GM23248 (cell line): Measurements from ENCODE around the gene SEL1L. TPM values are rescaled to one million over a fixed set of nuclear protein-coding genes. Genes with fewer than 3 reads are reported as not detected.

Source experiments
- DNase-seq: peaks from one replicate; pipeline ENCODE4 v3.0.0-alpha.2; 2015
- H2AFZ ChIP-seq: fragments of 200-600 bp; sonication (generic); 2 replicates; pipeline ENCODE4 v1.6.1; 2016; ENCODE audit warnings: antibody characterized with exemption
- H3F3A ChIP-seq: fragments of 200-600 bp; sonication (generic); 2 replicates; pipeline ENCODE4 v1.6.1; 2016; ENCODE audit warnings: mild to moderate bottlenecking, antibody characterized with exemption, mixed run types; ENCODE audit not compliant: insufficient read depth
- H3K27ac ChIP-seq: fragments of 200-600 bp; sonication (generic); 2 replicates; pipeline ENCODE4 v1.5.1; 2016; ENCODE audit warnings: mild to moderate bottlenecking
- H3K27me3 ChIP-seq: fragments of 200-600 bp; sonication (generic); replicated peaks from 2 replicates; pipeline ENCODE4 v1.6.1; 2016; ENCODE audit warnings: mild to moderate bottlenecking; ENCODE audit not compliant: insufficient read depth
- H3K36me3 ChIP-seq: fragments of 200-600 bp; sonication (generic); 2 replicates; pipeline ENCODE4 v1.6.1; 2016; ENCODE audit warnings: low read depth, mild to moderate bottlenecking
- H3K4me1 ChIP-seq: fragments of 200-600 bp; sonication (generic); 2 replicates; pipeline ENCODE4 v1.6.1; 2016; ENCODE audit warnings: mild to moderate bottlenecking; ENCODE audit not compliant: insufficient read depth
- H3K4me2 ChIP-seq: fragments of 200-600 bp; sonication (generic); one replicate; pipeline ENCODE4 v1.6.1; 2016; ENCODE audit warnings: mild to moderate bottlenecking; ENCODE audit not compliant: unreplicated experiment
- H3K4me3 ChIP-seq: fragments of 200-600 bp; sonication (generic); 2 replicates; pipeline ENCODE4 v1.5.1; 2016; ENCODE audit warnings: mild to moderate bottlenecking
- H3K79me2 ChIP-seq: fragments of 200-600 bp; sonication (generic); 2 replicates; pipeline ENCODE4 v1.6.1; 2016; ENCODE audit warnings: mild to moderate bottlenecking; ENCODE audit not compliant: insufficient read depth
- H3K9ac ChIP-seq: fragments of 200-600 bp; sonication (generic); 2 replicates; pipeline ENCODE4 v1.6.1; 2016; ENCODE audit warnings: mild to moderate bottlenecking
- H3K9me2 ChIP-seq: fragments of 200-600 bp; sonication (generic); 2 replicates; pipeline ENCODE4 v1.6.1; 2016; ENCODE audit warnings: mixed run types, mild to moderate bottlenecking, moderate library complexity; ENCODE audit not compliant: insufficient read depth
- H3K9me3 ChIP-seq: fragments of 200-600 bp; sonication (generic); one replicate; pipeline ENCODE4 v1.6.1; 2017; ENCODE audit warnings: low read depth
- H4K20me1 ChIP-seq: fragments of 200-600 bp; sonication (generic); 2 replicates; pipeline ENCODE4 v1.6.0; 2016; ENCODE audit not compliant: insufficient read depth
- EZH2 ChIP-seq: fragments of 200-600 bp; sonication (generic); IDR thresholded peaks from 2 replicates; pipeline ENCODE4 v1.6.1; 2018; ENCODE audit warnings: antibody characterized with exemption, mild to moderate bottlenecking; ENCODE audit not compliant: insufficient read depth, poor library complexity, severe bottlenecking
- EZH2phosphoT487 ChIP-seq: fragments of 200-600 bp; sonication (generic); IDR thresholded peaks from 2 replicates; pipeline ENCODE4 v1.6.1; 2018; ENCODE audit warnings: antibody characterized with exemption, moderate library complexity, mild to moderate bottlenecking, low read depth; ENCODE audit not compliant: insufficient read depth
- WGBS, 2 experiments: methylation state at CpG; one replicate each; pipeline ENCODE4 v1.1.6; 2015 to 2017; ENCODE audit warnings: low lambda C conversion rate in 2 of 2, low coverage in 1 of 2; ENCODE audit errors: missing lambda C conversion rate in 2 of 2; 5-methylcytosine and 5-hydroxymethylcytosine counted together
- in situ Hi-C: fragments of 300-500 bp; cut with MboI; formaldehyde crosslinking; loops from 2 replicates; pipeline ENCODE4 v1.15.0; 2020
- polyA plus RNA-seq: library from polyadenylated mRNA; unstranded; fragments of >200 nt; fragmentation: Nextera tagmentation; extraction: Ambion mirVana; gene quantifications from 2 replicates; pipeline ENCODE4 v1.2.1, GENCODE V29; 2016
- total RNA-seq: library from RNA; depleted of rRNA; stranded (reverse); fragments of >200 nt; shearing (Covaris generic); gene quantifications from 2 replicates; pipeline ENCODE4 v1.2.3, GENCODE V29; 2014

Gene SEL1L
- total and polyA plus RNA-seq, 2 experiments from 2014 or later = 49.4 to 69.2 TPM

GRCh38 chr14:81511111-81511904 lies 22.3 kb downstream of the SEL1L start:
- Histone ChIP-seq H3K36me3 (no peaks in the 10 kb centered on the region), H3K4me2 (no peak overlapping the region), H3K9ac (no peak overlapping the region), H3K79me2 (peaks cover 58% of the 10 kb centered on the region), H3K9me2 (no peaks in the 10 kb centered on the region), H3K27ac (no peak overlapping the region), H4K20me1 (no peaks in the 10 kb centered on the region), H3K27me3 (no peaks in the 10 kb centered on the region), H2AFZ (no peak overlapping the region), H3K4me1 (peaks cover 8% of the 10 kb centered on the region; the same call in 1 of the 2 replicates), H3K4me3 (no peak overlapping the region), H3K9me3 (no peaks in the 10 kb centered on the region), H3F3A (no peaks in the 10 kb centered on the region)
- WGBS, 2 experiments = 80 to 87% methylated on average over 6 of the region's 6 CpGs
- in situ Hi-C loops = no loop called here
- DNase-seq = no peak
- no peak for TF ChIP-seq EZH2phosphoT487
- no peak for TF ChIP-seq EZH2

- in situ Hi-C loops = no loop called here
- Histone ChIP-seq H3K27ac (no peak overlapping the region), H3K79me2 (peaks cover 50% of the 10 kb centered on the region), H3K27me3 (no peaks in the 10 kb centered on the region), H3K9me3 (no peaks in the 10 kb centered on the region), H3F3A (no peaks in the 10 kb centered on the region), H4K20me1 (no peaks in the 10 kb centered on the region), H3K4me2 (no peak overlapping the region), H3K4me3 (no peak overlapping the region), H3K9ac (no peak overlapping the region), H3K36me3 (peaks cover 11% of the 10 kb centered on the region; the same call in 1 of the 2 replicates), H3K9me2 (no peaks in the 10 kb centered on the region), H2AFZ (no peak overlapping the region), H3K4me1 (peaks cover 8% of the 10 kb centered on the region; the same call in 1 of the 2 replicates)
- TF ChIP-seq EZH2phosphoT487 (no peak), EZH2 (no peak)
- WGBS, 2 experiments = 34 to 40% methylated on average over 6 of the region's 6 CpGs
- peak; percentile 25 for DNase-seq
These were observed 23.7 kb downstream of the SEL1L start for GRCh38 chr14:81509838-81510452.

DNA sequence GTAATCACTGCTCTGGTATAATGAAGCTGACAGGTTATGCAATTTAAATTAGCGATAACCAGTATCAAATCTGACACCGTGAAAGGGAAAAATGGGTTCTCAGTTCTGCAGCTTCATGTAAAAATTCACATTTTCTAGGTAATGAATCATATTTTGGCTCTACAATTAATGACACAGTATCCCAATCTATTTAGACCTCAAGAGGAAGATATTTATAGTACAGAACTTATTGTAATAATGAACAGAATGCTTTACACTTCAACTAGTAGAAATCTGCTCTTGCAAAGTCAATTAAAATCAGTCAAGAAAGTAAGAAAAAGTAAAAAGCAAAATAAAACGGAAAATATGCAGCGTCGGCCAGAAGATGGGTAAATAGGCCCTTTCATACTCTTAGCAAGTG lies 24.3 kb downstream of the SEL1L start:
- Histone ChIP-seq H3K36me3 (peaks cover 17% of the 10 kb centered on the region; the same call in 1 of the 2 replicates), H3K27ac (no peak overlapping the region), H3K79me2 (peaks cover 50% of the 10 kb centered on the region), H3K9me3 (no peaks in the 10 kb centered on the region), H3K4me2 (no peak overlapping the region), H2AFZ (no peak overlapping the region), H3K4me3 (no peak overlapping the region), H3K9me2 (no peaks in the 10 kb centered on the region), H3K4me1 (peaks cover 8% of the 10 kb centered on the region; the same call in 1 of the 2 replicates), H3K27me3 (no peaks in the 10 kb centered on the region), H3F3A (no peaks in the 10 kb centered on the region), H4K20me1 (no peaks in the 10 kb centered on the region), H3K9ac (no peak overlapping the region)
- no peak for DNase-seq
- WGBS, 2 experiments = 82 to 85% methylated on average over 5 of the region's 5 CpGs
- in situ Hi-C loops = no loop called here
- no peak for TF ChIP-seq EZH2
- TF ChIP-seq EZH2phosphoT487 = no peak

GRCh38 chr14:81506487-81506886 lies 27.2 kb downstream of the SEL1L start:
- in situ Hi-C loops = no loop called here
- TF ChIP-seq EZH2phosphoT487 = no peak
- TF ChIP-seq EZH2 = no peak

More at GRCh38 chr14:81506487-81506886, 27.2 kb downstream of the SEL1L start:
- no peak for DNase-seq
- H3K27ac ChIP-seq = no peak overlapping the region
- no peaks in the 10 kb centered on the region for H4K20me1 ChIP-seq
- H3K4me3 ChIP-seq = no peak overlapping the region
- peaks cover 8% of the 10 kb centered on the region; the same call in 1 of the 2 replicates for H3K4me1 ChIP-seq
- H3K79me2 ChIP-seq = peaks cover 46% of the 10 kb centered on the region
- H3K4me2 ChIP-seq = no peak overlapping the region
- H3K27me3 ChIP-seq = no peaks in the 10 kb centered on the region
- H3K9me2 ChIP-seq = no peaks in the 10 kb centered on the region
- H2AFZ ChIP-seq = no peak overlapping the region
- no peaks in the 10 kb centered on the region for H3F3A ChIP-seq
- no peaks in the 10 kb centered on the region for H3K9me3 ChIP-seq
- H3K36me3 ChIP-seq = peaks cover 44% of the 10 kb centered on the region
- H3K9ac ChIP-seq = no peak overlapping the region
